BLaER1 (cell line): Measurements from ENCODE around the gene NAP1L4.
A peak's percentile ranks its signal among the peaks of the same experiment; 100 is the strongest.

Experiments
- H3K27ac ChIP-seq: shearing (Covaris generic); formaldehyde crosslinking; 2 replicates; pipeline ENCODE4 v1.8.1; 2022
- H3K27me3 ChIP-seq: shearing (Covaris generic); formaldehyde crosslinking; 2 replicates; pipeline ENCODE4 v1.8.1; 2022
- H3K36me3 ChIP-seq: shearing (Covaris generic); formaldehyde crosslinking; 2 replicates; pipeline ENCODE4 v1.8.1; 2022
- H3K4me1 ChIP-seq: shearing (Covaris generic); formaldehyde crosslinking; 2 replicates; pipeline ENCODE4 v1.8.1; 2022
- H3K4me2 ChIP-seq: shearing (Covaris generic); formaldehyde crosslinking; 2 replicates; pipeline ENCODE4 v1.8.1; 2022
- H3K4me3 ChIP-seq: shearing (Covaris generic); formaldehyde crosslinking; 2 replicates; pipeline ENCODE4 v1.8.1; 2022
- H3K9ac ChIP-seq: shearing (Covaris generic); formaldehyde crosslinking; 2 replicates; pipeline ENCODE4 v1.8.1; 2022
- H3K9me3 ChIP-seq: shearing (Covaris generic); formaldehyde crosslinking; 2 replicates; pipeline ENCODE4 v1.8.1; 2022
- H4K20me1 ChIP-seq: shearing (Covaris generic); formaldehyde crosslinking; 2 replicates; pipeline ENCODE4 v1.8.1; 2022
- Cebpa-rat ChIP-seq: shearing (Covaris generic); IDR thresholded peaks from 2 replicates; pipeline ENCODE4 v1.8.1; 2022

Gene NAP1L4, protein sequence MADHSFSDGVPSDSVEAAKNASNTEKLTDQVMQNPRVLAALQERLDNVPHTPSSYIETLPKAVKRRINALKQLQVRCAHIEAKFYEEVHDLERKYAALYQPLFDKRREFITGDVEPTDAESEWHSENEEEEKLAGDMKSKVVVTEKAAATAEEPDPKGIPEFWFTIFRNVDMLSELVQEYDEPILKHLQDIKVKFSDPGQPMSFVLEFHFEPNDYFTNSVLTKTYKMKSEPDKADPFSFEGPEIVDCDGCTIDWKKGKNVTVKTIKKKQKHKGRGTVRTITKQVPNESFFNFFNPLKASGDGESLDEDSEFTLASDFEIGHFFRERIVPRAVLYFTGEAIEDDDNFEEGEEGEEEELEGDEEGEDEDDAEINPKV

DNA sequence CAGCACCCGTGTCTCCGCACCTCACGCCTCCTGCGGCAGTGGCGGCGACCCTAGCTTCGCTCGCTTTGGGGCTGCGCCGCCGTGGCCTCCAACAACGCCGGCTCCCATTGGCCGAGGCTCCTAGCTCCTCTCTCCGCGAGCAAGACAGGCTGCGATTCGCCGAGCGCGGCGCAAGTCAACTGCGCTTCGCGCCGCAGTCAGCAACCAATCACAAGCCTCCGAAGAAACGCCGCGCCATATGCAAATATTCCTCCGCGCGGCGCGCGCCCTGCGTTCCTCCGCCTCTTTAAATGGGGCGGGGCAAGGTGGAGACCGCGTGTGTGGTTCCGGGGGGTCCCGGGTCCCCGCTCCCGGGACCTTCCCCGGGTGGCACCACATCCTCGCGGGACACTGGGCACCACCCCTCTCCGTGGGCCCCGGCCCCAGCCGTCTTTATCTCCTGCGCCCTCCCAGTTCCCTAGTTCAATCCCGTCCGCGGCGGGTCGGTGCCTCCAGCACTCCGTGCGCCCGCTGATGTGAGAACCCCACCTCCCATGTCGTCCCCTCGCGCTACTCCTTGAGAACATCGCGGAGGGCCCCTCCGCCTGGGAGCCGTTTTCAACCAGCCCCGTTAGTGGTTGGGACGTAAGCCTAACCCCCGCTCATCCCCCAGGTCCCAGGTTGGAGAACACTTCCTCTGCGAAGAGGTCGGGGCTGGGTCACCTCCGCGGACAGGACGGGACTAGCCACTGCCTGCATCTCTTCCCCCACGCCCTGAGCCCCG lies at the start of gene NAP1L4:
Gene NAP1L4, minus strand, starts transcription at position 96 of the 763 bp plus-strand sequence. CDS start 13,109 bp downstream, outside the sequence.
- peak within 1 kb of the TSS; percentile 92 for H3K9ac ChIP-seq
- peaks cover 45% of the 10 kb centered on the region for H4K20me1 ChIP-seq
- no peak for TF ChIP-seq Cebpa-rat
- H3K36me3 ChIP-seq, result peaks cover 6% of the 10 kb centered on the region; the same call in 1 of the 2 replicates
- H3K27me3 ChIP-seq, result no peaks in the 10 kb centered on the region
- H3K4me2 ChIP-seq, result peak within 1 kb of the TSS; percentile 95
- peak within 1 kb of the TSS; percentile 90 for H3K27ac ChIP-seq
- H3K4me1 ChIP-seq, result peaks cover 44% of the 10 kb centered on the region
- H3K4me3 ChIP-seq, result peak within 1 kb of the TSS; percentile 88
- H3K9me3 ChIP-seq, result no peaks in the 10 kb centered on the region

DNA sequence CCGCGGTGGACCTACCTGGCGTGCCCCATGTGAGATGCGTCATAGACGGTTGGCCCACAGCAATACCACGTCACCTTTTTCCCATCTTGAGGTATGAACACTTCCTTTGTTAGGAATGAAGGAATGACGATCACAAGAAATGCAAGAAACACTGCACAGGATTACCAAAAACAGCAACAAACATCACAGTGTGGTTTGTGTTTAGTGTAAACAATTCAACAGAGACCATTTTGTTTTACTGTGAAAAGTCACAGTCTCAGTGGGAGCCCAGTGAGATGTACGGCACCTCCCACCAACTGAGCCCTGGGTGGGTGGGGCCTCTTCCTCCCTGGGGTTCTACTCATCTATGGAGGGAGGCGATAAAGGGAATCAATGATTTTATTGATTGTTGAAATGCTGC lies 48.8 kb upstream of the NAP1L4 start:
- Histone ChIP-seq H3K4me2 (no peak overlapping the region), H3K36me3 (peaks cover 99% of the 10 kb centered on the region), H4K20me1 (peaks cover 94% of the 10 kb centered on the region), H3K27ac (no peak overlapping the region), H3K4me1 (peaks cover 27% of the 10 kb centered on the region), H3K4me3 (no peak overlapping the region), H3K9me3 (no peaks in the 10 kb centered on the region), H3K27me3 (no peaks in the 10 kb centered on the region), H3K9ac (no peak overlapping the region)
- no peak for TF ChIP-seq Cebpa-rat

DNA sequence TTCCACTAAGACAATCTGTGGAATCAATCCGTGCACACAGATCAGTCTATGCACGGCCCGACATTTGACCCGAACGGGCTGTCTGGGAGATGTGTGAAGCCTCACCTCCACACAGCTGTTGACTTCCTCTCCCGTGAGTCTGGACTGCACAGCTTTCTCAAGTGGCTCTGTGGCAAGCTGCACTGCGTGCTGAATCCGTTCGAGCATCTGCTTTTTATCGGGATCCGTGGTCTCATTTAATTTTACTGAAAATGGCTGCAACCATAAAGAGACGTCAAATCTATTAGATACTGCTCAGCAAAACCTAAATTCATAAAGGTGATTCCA lies 45.8 kb upstream of the NAP1L4 start:
- peak overlapping the region; percentile 23; the same call in 1 of the 2 replicates for H3K4me2 ChIP-seq
- H3K4me1 ChIP-seq, result peaks cover 26% of the 10 kb centered on the region
- H3K9ac ChIP-seq, result no peak overlapping the region
- H3K36me3 ChIP-seq, result peaks cover 96% of the 10 kb centered on the region
- H4K20me1 ChIP-seq, result peaks cover 64% of the 10 kb centered on the region
- no peak overlapping the region for H3K27ac ChIP-seq
- no peak for TF ChIP-seq Cebpa-rat
- no peaks in the 10 kb centered on the region for H3K27me3 ChIP-seq
- H3K4me3 ChIP-seq, result no peak overlapping the region
- H3K9me3 ChIP-seq, result no peaks in the 10 kb centered on the region

DNA sequence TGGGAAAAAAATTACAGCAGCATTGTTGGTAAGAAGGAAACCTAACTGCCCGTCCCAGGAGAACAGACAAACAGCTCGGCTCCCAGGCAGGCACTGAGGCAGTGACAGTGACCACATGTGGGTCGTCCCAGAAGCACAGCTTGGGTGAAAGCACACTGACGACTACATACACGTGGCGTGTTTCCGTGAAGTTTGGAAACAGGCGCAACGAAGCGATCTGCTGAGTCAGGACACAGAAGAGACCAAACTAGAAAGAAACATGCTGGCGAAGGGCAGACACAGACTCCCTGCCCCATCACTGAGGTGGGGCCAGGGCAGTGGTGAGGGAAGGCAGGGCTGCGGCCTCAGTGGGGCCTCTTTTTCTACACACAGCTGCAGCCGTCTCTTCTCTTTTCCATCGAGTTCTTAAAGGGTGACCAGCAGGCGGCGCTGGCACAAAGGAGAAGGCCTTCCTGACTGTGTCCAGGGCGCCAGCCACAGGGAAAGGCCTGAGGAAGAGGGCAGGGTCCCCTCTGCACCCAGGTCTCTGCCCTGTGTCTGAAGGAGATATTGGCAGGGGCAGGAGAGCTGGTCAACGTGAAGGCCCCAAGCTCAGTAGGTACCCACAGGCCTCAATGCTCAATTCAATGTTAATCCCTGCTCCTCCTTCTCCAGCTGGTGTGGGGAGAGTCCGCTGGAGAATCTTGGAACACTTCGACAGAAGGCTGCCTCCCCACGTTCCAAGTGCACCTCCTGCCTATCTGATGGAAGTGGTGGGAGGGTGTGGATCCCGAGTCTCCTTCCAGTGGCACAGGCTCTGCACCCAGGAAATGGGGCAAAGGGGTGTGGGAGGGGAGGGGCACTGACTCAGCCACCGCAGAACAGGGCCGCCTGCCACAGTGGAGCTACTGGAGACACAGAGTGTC lies 45.2 kb upstream of the NAP1L4 start:
- Histone ChIP-seq H3K27ac (peak overlapping the region; percentile 7; the same call in 1 of the 2 replicates), H3K9me3 (no peaks in the 10 kb centered on the region), H3K27me3 (no peaks in the 10 kb centered on the region), H4K20me1 (peaks cover 58% of the 10 kb centered on the region), H3K36me3 (peaks cover 96% of the 10 kb centered on the region), H3K4me1 (peaks cover 30% of the 10 kb centered on the region), H3K4me3 (no peak overlapping the region), H3K4me2 (peak overlapping the region; percentile 23), H3K9ac (no peak overlapping the region)
- no peak for TF ChIP-seq Cebpa-rat

DNA sequence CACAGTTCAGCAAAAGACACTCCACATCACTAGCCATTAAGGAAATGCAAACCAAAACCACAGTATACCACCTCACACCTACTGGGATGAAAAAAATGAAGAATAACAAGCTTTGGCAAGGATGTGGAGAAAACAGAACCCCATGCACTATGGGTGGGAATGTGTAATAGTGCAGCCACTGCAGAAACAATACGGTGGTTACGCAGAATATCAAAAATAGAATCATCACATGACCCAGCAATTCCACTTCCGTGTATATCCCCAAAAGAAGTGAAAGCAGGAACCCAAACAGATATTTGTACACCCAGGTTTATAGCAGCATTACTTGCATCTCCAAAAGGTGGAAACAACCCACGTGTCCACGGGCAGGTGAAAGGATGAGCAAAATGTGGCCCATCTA lies 44.3 kb upstream of the NAP1L4 start:
- Histone ChIP-seq H3K4me1 (peaks cover 37% of the 10 kb centered on the region), H3K9me3 (no peaks in the 10 kb centered on the region), H3K4me3 (no peak overlapping the region), H3K9ac (no peak overlapping the region), H3K27ac (no peak overlapping the region), H3K27me3 (no peaks in the 10 kb centered on the region), H3K4me2 (peak overlapping the region; percentile 31), H4K20me1 (peaks cover 49% of the 10 kb centered on the region), H3K36me3 (peaks cover 93% of the 10 kb centered on the region)
- TF ChIP-seq Cebpa-rat, result no peak

DNA sequence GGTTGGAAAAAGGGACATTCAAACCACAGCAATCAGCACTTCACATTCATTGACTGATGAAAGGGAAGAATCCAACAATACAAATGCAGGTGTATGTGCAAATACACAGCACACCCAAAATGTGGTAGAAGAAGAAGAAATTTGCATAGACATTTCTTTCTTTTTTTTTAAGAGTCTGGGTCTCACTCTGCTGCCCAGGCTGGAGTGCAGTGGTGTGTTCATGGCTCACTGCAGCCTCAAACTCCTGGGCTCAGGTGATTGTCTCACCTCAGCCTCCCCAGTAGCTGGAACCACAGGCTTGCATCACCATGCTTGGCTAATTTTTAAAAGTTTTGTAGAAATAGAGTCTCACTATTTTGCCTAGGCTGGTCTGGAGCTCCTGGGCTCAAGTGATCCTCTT lies 43.2 kb upstream of the NAP1L4 start:
- Histone ChIP-seq H3K36me3 (peaks cover 85% of the 10 kb centered on the region), H3K27me3 (no peaks in the 10 kb centered on the region), H3K4me3 (no peak overlapping the region), H3K9ac (no peak overlapping the region), H3K9me3 (no peaks in the 10 kb centered on the region), H3K27ac (no peak overlapping the region), H4K20me1 (peaks cover 41% of the 10 kb centered on the region), H3K4me1 (peaks cover 48% of the 10 kb centered on the region), H3K4me2 (peak overlapping the region; percentile 31)
- no peak for TF ChIP-seq Cebpa-rat

DNA sequence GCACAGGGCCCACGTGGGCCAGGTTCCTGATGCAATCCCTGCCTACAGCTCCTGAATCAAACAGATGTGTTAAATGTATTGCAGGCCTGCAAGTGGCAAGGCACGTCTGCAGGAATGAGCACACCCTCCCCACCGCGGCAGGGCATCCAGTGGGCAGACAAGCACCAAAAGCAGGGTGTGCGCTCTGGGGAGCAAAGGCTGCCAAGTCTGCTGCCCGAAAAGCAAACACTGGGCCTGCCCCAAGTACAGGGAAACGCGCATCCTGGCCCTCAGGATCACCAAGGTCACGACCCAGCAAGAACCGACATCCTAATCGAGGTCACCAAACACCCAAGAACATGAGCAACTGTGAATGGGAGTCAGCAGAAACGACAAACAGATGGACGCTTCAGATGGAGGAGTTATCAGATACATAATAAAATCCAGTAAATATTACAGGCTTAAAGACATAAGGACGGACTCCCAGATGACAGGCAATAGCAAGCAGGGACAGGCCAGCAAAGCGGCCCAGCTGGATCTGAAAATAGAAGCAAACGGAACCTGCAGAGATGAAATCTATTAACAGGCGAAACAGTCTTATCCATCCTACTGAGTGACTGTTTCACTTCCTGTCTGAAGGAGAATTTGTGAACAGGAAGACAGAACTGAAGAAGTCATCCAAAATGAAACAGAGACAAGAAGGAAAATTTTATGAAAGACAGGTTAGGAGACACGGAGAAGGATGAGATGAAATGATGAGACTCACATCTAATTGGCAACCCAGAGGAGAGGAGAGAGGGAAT lies 38.4 kb upstream of the NAP1L4 start:
- Histone ChIP-seq H3K4me2 (peak overlapping the region; percentile 62), H3K9ac (peak overlapping the region; percentile 42), H3K9me3 (no peaks in the 10 kb centered on the region), H3K4me1 (peaks cover 35% of the 10 kb centered on the region), H3K36me3 (peaks cover 86% of the 10 kb centered on the region), H4K20me1 (peaks cover 8% of the 10 kb centered on the region; the same call in 1 of the 2 replicates), H3K27ac (peak overlapping the region; percentile 76), H3K27me3 (no peaks in the 10 kb centered on the region), H3K4me3 (no peak overlapping the region)
- TF ChIP-seq Cebpa-rat, result no peak

DNA sequence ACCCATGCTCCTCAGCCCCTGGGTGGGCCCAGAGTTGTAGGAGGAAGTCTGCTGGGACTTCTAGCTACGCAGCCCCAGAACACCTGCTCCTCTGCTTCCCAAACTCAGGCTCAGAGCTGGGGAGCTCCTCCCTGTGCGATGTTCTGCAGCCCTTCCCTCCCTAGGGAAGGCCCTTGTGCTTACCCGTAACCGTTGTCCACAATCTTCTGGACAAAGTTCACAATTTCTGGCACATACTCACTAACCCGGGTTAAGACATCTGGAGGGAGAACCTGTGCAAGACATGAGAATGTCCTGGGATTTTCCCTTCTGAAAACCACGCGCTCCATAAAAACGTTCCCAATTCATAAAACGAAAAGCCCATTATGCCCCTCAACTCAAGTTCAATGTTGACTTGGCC lies 36.7 kb upstream of the NAP1L4 start:
- H3K27me3 ChIP-seq, result no peaks in the 10 kb centered on the region
- H3K27ac ChIP-seq, result no peak overlapping the region
- peaks cover 32% of the 10 kb centered on the region for H3K4me1 ChIP-seq
- no peak for TF ChIP-seq Cebpa-rat
- no peaks in the 10 kb centered on the region for H3K9me3 ChIP-seq
- H3K9ac ChIP-seq, result no peak overlapping the region
- H4K20me1 ChIP-seq, result peaks cover 8% of the 10 kb centered on the region; the same call in 1 of the 2 replicates
- no peak overlapping the region for H3K4me2 ChIP-seq
- H3K4me3 ChIP-seq, result no peak overlapping the region
- peaks cover 83% of the 10 kb centered on the region for H3K36me3 ChIP-seq

DNA sequence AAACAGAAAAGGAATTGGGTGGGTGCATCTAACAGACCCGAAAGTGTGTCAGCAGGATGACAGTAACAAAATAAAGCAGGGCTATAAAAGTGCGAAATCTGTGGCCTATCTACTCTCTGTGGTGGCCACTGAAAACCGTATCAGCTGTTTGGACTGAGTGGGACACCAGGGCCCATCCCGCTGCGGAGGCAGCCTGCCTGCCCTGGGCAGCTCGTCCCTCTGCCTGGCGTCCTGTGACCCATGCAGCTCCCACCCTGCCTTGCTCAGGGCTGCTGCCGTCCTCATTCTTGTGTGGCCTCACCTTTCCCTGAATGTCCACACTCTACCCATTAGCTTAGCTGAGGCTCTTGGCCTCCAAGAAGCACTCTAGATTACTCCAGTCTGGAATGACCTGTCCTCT lies 34.7 kb upstream of the NAP1L4 start:
- Histone ChIP-seq H3K36me3 (peaks cover 68% of the 10 kb centered on the region), H3K4me3 (no peak overlapping the region), H3K27me3 (no peaks in the 10 kb centered on the region), H3K27ac (no peak overlapping the region), H4K20me1 (peaks cover 14% of the 10 kb centered on the region; the same call in 1 of the 2 replicates), H3K4me2 (no peak overlapping the region), H3K9me3 (no peaks in the 10 kb centered on the region), H3K4me1 (peaks cover 43% of the 10 kb centered on the region), H3K9ac (no peak overlapping the region)
- no peak for TF ChIP-seq Cebpa-rat
